HG03432 (cell line): Measurements from ENCODE around the gene GNG14.
"Not testable (repeated sequence)": the region's sequence is repeated elsewhere in the genome, so short reads cannot be mapped to it uniquely, and the experiment has no call there.

ENCODE experiments used
- ATAC-seq: cut with Tn5 transposase; IDR thresholded peaks from one replicate; pipeline ENCODE4 v1.9.1; 2021; ENCODE audit warnings: mild to moderate bottlenecking, moderate library complexity; ENCODE audit not compliant: unreplicated experiment

The GNG14 gene

DNA sequence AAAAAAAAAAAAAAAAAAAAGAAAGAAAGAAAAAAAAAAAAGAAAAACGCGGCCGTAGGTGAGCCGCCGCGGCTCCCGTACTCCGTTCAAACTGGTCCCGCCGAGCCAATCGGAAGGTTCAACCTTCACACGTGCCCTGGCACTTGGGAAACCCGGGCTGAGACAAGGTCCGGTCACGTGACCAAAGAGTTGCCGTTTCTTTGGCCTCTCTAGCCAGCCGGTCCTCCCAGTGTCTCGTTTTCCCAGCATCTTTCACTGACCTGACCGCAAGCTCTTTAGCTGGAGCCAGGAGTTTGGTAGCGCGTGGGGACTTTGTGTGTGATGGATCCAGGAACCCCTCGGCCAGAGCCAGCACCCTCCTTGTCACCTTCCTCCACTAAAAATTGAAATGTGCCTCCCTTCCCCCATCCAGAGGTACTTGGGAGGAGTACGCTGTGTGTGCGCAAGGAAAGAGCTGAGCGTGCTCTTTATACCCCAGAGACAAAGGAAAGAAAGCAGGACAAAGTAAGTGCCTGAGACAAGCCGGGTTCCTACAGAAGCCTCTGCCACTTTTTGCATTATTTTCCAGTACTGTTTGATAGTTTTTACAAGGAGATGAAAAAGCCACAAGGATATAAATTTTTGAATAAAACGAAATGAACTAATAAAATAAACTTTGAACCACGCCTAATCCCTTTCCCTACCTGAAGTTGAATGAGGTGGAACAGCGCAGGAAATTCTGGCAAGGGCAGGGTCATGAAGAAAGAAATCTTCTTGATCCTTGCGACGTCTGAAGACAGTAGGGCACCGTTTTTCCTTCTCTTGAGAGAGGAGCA is 35.0 kb downstream of the GNG14 start:
- peak; percentile 71 for ATAC-seq

- no peak for ATAC-seq
These were observed 35.5 kb downstream of the GNG14 start for GRCh38 chr19:12723381-12723640.

GRCh38 chr19:12723641-12724426 is 36.0 kb downstream of the GNG14 start, which contains the start of gene TNPO2:
TNPO2 (minus strand) TSS chr19:12723932; CDS start chr19:12720977, 2,955 bp downstream.
- peak; percentile 24 for ATAC-seq

DNA sequence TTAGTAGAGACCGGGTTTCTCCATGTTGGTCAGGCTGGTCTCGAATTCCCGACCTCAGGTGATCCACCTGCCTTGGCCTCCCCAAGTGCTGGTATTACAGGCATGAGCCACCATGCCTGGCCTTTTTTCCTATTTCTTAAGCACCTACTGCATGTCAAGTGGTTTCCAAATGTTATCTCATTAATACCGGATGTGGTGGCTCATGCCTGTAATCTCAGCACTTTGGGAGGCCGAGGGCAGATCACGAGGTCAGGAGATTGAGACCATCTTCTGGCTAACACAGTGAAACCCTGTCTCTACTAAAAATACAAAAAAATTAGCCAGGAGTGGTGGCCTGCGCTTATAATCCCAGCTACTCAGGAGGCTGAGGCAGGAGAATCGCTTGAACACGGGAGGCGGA is 37.8 kb downstream of the GNG14 start:
- not testable (repeated sequence) for ATAC-seq

DNA sequence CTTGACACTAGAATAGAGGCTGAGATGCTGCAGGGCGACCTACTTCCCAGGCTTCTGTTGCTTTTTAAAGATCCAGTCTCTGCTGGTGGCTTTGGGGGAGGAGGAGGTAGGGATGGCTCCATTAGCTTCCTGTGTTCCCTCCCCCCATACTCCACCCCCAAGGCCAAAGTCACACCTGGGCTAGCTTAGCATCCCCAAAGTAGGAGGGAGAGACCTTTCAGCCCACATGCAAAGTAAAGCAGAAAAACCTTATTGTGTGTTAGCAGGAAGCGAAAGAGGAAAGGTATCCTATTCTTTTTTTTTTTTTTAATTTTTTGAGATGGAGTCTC is 39.2 kb downstream of the GNG14 start:
- ATAC-seq: no peak

DNA sequence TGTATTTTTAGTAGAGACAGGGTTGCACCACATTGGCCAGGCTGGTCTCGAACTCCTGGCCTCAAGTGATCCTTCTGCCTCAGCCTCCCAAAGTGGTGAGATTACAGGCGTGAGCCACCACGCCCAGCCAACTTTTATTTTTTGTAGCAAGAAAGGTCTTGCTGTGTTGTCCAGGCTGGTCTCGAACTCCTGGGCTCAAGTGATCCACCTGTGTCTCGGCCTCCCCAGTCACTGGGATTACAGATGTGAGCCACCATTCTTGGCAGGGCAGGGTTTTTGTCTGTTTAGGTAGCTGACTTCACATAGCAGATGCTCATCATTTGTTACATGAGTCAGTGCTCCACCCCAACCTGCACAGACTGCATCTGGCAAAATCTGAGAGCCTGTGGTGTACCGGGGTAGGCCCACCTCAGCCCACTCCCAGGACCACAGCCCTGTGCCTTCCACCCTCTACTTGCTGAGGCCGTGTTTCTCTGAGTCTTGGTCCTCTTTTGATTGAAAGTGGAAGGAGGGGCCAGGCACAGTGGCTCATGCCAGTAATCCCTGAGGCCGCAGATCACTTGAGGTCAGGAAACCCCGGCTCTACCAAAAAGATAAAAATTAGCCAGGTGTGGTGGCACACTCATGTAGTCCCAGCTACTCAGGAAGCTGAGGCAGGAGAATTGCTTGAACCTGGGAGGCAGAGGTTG is 40.1 kb downstream of the GNG14 start:
- no peak for ATAC-seq

- ATAC-seq: no peak
These were observed 42.3 kb downstream of the GNG14 start for GRCh38 chr19:12730064-12730463.

DNA sequence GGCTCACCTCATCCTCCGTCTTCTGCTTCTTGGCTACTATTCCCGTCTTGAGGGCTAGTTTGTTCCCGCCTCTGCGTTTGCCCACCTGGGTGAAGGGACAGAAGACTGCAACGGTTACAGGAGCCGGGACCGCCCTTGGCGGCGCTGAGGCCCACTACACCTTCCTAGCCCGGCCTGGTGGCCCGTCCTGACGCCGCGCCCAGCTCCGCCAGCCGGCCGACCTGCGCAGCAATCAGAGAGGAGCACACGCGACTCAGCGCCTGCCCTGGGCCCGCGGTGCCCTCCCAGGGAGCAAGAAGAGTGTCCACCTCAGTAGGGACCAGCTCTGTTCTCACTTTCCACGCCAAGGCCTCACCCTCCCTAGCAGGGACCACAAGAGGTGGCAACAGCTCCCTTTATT is 43.5 kb downstream of the GNG14 start:
- no peak for ATAC-seq

DNA sequence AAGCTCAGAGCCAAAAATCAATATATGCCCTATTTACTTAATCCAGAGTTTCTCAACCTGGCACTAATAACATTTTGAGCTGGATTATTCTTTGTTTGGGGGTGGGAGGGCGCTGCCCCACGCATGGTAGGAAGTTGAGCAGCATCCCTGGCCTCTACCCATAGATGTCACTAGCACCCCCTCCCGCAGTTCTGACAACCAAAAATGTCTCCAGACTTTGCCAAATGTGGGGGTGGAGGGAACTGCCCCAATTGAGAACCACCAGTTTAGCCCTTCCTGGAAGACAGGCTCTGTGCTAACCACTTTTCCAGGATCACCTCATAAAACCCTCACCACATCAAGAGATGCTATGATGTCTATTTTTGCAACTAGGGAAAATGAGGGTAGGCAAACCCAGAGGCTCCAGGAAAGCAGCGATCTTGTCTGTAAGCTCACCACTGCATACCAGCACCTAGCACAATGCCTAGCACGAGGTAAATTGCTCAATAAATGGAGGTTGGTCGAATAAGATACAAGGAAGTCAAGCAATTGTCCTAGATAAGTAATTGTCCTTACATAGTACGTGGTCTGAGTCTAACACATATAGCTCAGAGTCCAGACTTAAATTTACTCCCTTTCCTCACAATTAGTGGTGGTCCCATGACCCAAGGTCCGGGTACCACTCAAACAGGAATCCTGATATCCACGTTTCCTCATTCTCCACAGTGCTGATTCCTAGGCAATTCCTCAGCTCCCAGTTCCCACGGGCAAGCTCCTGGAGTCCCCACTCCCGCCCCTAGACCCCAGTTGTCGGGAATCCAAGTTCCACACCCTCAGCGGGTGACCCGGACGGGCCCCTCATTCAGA is 45.8 kb downstream of the GNG14 start:
- ATAC-seq: no peak

GRCh38 chr19:12736995-12737834 is 49.4 kb downstream of the GNG14 start, which contains the start of gene GET3:
GET3 (plus strand) TSS chr19:12737497; CDS start chr19:12737506, 9 bp downstream.
- ATAC-seq: peak; percentile 67

DNA sequence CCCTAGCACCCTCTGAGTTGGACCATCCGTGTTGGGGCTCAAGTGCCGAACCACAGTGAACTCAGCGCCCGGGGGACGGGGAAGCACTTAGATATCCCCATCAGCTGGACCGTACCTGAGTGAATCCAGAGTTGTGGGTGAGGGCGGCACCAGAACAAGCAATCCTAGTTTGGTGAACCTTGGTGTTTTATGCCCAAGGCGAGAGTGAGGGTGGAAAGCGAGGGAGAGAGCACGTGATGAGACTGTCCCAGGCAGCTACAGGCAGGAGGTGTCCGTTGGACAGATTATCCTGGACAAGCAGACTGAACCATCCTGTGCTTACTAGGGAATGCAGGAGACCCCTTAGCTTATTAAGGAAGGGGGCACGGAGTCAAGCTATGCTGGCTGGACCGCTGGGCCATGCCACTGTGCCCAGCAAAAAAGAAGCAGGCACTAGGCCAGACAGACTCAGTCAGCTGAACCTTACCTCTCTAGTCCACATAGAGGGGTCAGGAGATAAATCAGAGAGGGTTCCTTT is 50.1 kb downstream of the GNG14 start:
- no peak for ATAC-seq
